NCI-H146 treated with DMSO at 0.1 percent for 48 hours (cell line): Measurements from ENCODE around the gene BAG5.
A peak's percentile ranks its signal among the peaks of the same experiment; 100 is the strongest.
"Not testable (repeated sequence)": the region's sequence is repeated elsewhere in the genome, so short reads cannot be mapped to it uniquely, and the experiment has no call there.

ENCODE experiments used
- DNase-seq: peaks from one replicate; lab custom pipeline; 2025; ENCODE audit not compliant: unreplicated experiment; lab: John Stamatoyannopoulos, UW

The BAG5 gene, protein sequence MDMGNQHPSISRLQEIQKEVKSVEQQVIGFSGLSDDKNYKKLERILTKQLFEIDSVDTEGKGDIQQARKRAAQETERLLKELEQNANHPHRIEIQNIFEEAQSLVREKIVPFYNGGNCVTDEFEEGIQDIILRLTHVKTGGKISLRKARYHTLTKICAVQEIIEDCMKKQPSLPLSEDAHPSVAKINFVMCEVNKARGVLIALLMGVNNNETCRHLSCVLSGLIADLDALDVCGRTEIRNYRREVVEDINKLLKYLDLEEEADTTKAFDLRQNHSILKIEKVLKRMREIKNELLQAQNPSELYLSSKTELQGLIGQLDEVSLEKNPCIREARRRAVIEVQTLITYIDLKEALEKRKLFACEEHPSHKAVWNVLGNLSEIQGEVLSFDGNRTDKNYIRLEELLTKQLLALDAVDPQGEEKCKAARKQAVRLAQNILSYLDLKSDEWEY

DNA sequence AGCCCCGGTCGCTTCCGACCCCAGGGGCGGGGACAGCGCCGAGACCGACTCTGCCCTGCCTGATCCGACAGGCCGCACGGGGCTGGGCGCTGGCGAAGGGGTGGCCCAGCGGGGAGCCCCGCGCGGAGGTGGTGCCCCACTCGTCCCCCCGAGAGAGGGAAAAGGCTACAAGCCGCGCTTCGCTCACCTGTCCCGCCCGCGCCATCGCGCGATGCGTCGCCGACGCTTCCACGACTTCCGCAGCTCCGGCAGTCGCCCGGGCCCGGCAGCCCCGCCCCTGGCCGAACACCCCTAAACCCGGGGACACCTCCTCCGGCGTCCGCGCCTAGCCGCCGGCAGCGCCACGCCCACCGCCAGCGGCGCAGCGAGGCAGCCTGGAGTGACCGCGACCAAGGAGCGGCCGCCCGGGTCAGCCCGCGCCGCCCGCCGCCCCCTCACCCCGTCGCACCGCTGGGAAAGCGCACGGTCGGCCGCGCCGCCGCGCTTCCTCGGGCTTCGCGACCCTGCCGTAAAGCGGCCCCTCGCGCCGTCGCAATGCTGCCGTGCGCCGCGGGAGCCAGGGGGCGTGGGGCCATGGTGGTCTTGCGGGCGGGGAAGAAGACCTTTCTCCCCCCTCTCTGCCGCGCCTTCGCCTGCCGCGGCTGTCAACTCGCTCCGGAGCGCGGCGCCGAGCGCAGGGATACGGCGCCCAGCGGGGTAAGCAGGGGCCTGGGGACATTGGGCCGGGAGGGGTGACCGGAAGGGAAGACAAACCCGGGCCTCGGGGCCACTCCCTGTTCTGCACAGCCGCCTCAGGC, at the start of gene BAG5, which contains the start of gene COA8:
Gene BAG5, minus strand, starts transcription at position 229 of the 797 bp plus-strand sequence. CDS start 1,493 bp downstream, outside the sequence.
Gene COA8, plus strand, starts transcription at position 532 of the 797 bp plus-strand sequence. Its CDS starts 42 bp downstream, at position 574.
- DNase-seq, result peak; percentile 94

DNA sequence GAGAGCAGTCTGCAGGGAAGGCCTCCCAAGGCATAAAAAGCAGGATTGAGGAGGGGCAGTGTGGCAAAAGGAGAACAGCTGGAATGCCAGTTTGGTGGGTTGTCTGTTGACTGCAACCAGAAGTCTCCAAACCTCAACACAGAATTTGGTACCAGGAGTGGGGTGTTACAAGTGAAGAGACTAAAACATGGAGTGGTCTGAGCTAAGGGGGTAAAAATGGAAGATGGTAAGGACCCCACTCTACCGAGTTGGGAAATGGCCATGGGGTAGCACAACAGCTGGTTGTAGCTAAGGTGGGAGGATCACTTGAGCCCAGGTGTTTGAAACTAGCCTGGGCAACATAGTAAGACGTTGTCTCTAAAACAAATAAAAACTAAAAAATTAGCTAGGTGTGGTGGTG, 48.8 kb upstream of the BAG5 start:
- DNase-seq, result no peak

DNA sequence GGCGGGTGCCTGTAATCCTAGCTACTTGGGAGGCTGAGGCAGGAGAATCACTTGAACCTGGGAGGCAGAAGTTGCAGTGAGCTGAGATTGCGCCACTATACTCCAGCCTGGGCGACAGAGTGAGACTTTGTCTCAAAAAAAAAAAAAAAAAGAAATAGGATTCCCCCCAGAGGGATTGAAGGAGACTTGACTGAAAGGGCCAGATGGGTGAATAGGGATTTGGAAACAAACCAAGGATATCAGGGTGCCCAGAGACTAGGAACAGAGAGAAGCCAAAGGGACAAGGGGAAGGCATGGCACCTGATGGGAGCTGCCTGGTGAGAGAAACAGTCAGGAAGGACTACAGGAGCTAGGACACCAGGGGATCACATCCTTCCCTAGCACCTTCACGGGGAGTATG, 46.6 kb upstream of the BAG5 start:
- DNase-seq, result not testable (repeated sequence)

DNA sequence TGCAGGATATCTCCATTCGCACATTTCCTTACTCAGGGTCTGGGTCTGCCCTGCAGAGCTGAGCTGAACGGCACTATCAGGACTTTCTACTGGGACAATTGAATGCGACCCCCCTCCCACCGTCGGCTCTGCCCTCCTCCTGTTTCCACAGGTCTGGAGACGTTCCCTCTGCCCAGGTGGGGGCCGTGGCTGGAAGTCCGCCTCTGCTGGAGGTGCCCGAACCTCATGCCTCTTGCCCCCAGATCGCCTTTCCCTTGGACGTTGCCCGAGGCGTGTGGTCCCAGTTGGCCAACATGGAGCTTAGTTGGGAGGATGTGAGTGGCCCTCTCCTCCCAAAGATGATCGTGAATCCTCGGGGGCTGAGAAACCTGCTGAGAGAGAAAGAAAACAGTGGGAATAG, 45.4 kb upstream of the BAG5 start:
- no peak for DNase-seq

DNA sequence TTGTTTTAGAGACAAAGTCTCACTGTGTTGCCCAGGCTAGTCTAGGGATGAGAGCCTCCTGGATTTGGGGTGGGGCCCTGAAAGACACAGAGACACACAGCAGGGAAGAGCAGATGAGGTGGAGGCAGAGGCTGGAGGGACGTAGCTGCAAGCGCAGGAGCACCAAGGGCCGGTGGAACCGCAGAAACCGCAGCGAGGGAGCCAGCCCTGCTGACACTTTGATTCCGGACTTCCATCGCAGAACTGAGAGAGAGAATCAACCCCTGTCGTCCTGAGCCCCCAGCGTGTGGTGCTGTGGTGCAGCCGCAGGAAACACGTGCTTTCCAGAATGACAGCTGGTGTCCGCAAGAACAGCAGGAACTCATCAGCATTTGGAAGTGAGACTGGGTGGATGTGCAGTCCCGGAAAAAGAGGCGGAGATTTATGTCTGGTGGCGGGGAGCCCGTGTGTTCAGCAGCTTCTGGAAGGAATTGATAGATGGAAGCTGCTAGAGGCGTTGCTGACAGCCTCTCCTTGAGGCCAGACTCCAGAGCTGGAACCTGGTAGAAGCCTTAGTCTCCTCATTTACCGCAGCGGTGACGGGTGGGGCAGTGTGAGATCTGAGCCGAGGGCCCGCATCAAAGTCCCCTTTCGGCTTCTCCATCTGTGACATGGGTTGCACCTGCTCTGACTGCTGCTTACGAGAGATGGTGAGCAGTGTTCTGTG, 44.7 kb upstream of the BAG5 start:
- peak; percentile 94 for DNase-seq

DNA sequence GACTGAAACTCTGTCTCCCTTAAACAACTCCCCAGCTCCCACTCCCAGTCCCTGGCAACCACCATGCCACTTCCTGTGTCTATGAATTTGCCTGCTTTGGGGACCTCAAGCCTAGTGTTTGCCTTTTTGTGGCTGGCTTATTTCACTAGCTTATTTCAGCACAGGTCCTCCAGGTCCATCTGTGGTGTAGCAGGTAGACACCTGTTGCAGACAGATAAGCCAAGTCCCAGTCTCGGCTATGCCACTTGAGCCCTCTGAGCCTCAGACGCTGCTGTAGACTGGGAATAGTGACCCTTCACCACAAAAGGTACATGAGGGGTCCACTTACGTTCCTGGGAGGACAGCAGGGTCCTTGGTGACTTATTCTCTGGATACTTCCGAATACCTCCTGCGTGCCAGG, 42.2 kb upstream of the BAG5 start:
- DNase-seq, result no peak

DNA sequence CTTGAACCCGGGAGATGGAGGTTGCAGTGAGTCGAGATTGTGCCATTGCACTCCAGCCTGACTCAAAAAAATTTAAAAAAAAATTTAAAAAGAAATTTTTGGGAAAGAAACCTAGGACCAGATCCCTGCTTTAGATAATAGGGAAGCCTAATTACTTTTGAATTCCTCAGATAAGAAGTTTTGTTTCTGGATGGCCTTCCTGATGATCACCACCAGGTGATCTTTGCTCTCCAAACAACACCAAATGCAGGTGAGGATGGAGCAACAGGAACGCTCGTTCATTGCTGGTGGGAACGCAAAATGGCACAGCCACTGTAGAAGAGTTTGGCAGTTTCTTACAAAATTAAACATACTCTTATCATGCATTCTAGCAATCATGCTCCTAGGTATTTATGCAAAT, 38.0 kb upstream of the BAG5 start:
- no peak for DNase-seq

DNA sequence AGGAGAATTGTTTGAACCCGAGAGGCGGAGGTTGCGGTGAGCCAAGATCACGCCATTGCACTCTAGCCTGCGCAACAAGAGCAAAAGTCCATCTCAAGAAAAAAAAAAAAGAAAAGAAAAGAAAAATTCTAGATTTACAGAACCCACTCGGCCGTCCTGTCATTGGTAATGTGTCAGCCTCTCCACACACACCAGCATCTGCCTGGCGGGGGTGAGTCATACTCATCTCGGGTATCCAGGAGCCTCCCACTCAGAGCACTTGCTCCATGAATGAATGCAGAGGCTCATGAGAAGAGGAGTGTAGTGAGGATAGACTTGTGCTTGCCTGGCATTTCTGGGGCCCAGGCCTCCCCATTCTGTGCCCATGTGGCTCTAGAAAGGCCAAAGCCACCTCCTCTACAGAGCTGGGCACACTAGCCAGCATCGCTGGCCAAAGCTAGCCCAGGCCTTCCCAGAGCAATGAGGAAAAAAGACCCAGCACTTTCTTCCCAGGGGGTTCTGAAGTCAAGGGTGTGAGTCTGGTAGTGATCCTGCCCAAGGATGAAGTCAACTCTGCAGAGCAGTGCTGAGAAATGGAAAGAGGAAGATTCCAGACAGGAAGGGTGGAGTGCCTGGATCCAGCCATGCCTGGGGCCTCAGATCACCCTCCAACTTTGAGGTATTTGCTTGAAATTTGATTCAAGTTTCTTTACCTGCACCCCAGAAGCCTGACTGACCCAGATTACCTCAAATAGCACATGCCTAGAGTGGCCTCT, 35.3 kb upstream of the BAG5 start:
- no peak for DNase-seq

DNA sequence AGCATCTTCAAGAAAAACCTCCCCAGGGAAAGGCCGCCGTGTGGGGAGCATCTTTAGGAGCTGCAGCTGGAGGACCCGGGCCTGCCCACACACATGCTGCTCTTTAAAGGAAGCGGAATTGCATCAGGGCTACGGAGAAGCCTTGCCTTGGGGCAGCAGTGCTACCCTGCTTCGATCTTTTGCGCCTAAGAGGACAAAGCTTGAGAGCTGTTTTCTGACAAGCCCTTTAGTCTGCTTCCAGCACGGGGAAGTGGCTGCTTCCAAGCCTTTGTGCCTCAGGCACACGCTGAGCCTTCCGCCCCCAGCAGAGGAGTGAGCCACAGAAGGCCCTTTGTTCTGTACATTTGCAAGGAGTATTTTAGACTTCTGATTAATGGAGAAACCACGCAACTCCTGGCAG, 31.8 kb upstream of the BAG5 start:
- peak; percentile 28 for DNase-seq

DNA sequence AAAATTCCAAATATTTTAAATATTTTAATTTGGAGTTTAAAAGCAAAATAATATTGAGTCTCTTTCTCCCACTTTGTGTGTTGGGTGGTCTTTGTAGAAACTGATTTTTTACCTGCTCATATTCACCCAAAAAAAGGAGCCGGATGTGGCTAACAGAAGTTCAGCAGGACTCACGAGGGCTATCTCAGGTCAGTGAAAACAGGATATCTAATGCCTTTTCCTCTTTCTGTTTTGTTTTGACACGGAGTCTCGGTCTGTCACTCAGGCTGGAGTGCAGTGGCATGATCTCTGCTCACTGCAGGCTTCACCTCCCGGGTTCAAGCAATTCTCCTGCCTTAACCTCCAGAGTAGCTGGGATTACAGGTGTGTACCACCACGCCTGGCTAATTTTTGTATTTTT, 31.1 kb upstream of the BAG5 start:
- no peak for DNase-seq

DNA sequence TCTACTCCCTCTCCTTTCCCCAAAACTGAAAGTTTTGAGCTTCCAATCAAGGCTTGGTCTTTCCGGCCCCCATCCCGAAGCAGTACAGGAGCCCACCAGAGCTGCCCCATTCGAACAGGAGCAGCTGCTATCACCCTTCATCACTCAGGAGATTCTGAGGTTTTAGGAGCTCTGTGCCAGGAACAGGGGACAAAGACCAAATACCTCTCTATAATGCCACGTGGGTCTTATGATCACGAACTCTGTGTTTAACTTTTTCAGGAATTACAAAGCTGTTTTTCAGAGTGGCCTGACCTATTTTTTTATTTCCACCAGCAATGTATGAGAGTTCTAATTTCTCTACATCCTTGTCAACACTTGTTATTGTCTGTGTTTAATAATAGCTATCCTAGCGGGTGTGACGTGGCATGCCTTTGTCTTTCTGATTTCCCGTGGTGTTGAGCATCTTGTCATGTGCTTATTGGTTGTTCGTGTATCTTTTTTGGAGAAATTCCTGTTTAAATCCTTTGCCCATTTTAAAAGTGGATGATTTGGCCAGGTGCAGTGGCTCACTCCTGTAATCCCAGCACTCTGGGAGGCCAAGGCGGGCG, 22.0 kb upstream of the BAG5 start:
- no peak for DNase-seq

DNA sequence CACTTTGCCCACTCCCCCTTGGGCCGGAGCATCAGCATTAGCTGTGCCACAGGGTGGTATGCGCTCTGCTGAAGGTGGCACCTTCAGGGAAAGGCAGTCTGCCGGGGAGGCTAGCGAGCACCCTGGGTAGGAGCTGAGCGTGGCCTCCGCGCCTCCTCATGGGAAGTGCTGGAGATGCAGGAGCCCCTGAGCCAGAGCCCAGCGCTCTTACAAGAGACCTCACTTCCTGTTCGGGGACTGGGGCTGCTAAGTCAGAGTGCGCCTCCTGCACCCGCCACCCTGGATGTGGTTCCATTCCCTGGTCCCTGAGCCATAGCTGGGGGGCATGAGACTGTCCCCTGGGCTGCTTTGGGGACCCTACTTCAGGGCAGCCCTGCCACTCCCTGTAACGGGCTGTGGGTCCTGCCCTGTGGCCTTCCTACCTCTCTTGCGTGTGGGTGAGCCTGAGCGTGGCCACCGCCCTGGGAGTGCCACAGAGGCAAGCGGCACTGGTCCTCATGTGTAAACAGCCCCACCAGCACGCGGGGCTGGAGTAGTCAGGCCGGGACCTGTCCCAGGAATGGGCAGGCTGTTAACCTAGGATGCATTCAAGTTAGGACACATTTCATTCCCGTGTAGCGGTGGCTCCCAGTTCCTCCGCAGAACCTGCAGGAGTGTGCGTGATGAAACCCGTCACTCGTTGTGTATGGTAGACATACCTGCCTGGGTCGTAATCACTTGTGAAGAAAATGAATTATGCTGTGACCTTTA, 19.7 kb upstream of the BAG5 start:
- DNase-seq, result no peak

DNA sequence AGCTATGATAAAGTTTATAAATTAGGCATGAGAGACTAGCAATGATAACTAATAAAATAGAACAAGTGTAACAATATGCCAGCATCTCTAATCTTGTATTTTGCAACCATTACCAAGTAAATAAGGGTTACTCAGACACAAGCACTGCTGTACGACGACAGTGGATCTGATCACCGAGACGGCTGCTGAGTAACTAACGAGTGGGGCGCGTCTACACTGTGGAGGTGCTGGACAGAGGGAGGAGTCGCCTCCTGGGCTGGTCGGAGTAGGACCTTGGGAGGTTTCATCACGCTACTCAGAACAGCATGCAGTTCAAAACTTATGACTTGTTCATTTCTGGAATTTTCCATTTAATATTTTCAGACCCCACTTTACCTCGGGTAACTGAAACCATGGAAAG, 18.7 kb upstream of the BAG5 start:
- no peak for DNase-seq

DNA sequence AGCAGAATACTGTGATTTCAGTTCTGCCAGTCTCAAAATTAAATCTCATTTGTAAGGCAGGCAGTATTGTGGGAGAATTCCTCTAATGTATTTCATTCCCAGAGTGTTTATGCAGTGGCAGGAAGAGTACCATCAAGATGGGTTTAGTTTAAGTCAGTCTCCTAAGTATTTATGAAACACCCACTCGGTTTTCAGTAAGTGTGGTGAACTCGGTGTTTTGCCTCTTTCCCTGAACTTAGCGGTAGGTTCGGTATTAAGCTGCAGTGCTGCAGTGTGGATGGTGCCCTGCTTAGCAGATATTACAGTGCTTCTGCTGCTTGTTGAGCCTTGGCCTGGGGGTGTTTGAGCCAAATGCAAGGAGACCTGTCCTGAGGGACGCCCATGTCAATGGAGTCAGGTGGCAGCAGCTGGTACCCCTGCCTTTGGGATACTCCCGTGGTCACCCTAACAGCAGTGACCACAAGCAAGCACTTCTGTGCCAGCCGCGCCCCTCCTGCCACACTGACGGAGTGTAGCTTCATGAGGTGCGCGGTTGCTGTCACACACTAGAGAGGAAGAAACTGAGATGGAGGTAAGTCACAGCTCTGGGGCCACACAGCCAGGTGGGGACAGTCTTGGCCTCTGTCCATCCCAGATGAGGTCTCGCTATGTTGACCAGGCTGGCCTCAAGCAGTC, 16.1 kb upstream of the BAG5 start:
- no peak for DNase-seq

DNA sequence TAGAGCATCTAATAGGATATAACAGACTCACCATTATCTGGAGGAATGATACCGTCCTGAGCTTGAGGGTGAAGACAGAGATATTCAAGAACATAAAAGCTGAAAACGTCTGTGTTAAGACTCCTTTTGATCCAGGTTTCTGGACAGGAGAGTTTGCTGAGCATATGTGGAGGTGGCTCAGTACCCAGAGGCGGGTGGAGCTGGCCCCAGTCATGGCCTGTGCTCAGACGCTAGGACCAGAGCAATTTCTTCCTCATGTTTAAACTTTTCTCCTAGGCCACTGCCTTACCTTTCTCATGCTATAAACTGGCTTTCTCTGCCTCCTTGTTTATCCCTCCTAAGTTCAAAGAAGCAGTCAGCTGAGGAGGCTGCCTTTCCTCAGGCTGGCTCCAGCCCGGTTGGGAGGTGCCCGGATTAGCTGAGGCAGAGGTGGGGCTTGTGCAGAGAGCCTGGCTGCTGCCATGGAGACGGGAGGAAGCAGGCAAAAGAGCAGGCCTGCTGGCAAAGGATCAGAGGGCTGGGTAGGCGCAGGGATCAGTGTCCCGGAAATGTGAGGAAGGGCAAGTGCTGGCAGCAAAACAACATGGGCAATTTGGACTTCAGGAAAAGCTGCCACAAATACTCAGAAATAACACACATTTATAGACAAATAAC, 14.0 kb upstream of the BAG5 start:
- no peak for DNase-seq

DNA sequence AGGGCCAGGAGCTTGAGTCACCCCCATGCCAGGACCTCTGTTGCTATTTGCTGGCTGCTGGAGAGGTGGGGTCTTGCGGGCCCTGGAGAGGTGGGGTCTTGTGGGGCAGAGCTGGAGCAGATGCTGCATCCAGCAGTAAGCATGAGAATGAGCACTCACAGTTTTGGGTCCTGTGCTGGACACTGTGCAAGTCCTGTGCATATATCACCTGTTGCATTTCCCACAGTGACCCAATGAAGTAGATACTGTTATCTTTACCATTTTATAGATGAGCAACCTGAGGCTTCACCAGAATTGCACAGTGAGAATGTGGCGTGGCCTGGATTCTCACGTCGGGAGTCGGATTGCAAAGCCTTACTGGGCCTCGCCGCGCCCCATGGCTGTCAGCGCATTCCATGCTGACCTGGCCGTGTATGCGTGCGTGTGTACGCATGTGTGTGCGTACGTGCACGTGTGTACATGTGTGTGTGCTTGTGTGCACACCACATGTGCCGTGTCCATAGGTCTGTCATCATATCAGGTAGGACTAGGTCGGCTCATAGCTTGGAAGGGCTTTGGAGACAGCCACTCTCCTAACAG, 12.3 kb upstream of the BAG5 start:
- DNase-seq, result no peak

DNA sequence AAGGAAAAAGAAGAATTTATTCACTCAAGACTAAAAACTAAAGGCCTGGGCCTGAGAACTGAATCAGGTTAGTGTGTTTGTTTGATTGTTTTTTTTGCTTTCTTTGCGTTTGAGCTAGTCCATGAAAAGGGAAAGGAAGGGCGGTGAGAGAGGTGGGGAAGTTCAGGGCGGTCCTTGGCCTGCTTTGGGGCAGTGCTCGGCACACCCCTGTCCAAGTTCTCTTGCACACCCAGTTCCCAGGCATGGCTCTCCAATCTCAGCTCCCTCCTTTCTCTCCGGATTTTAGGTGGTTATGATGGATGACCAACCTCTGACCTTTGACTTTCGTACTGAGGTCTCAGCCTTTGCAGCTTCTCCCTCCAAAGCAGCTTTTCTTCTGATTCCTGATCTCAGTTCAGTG, 11.6 kb upstream of the BAG5 start:
- no peak for DNase-seq

DNA sequence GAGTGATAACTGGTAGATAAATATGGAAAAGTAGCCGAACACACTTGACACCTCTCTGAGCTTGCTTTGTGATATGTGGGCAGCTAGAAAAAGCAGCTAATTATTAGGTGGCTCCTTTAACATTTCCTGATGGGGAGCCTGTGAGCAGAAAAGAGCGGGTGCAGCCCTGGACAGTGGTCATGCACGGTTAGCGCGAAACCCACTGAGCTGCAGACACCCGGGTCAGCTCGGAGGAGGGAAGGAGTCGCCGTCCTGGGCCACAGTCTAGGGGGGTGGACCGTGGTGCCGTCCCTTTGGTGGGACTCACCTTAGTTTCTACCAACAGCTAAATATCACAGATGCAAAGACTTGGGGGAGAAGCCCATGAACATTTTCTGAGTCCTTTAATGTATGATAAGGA, 7.0 kb upstream of the BAG5 start:
- DNase-seq, result no peak
